A673 (cell line): ENCODE results near the gene MAGI3. TPM values are rescaled to one million over a fixed set of nuclear protein-coding genes. Genes with fewer than 3 reads are reported as not detected.

Source experiments
- BruUV-seq: library from RNA; stranded (reverse); fragments of 400-500 nt; replicated peaks from 2 replicates; lab custom pipeline; 2021; lab: Mats Ljungman, UMichigan
- CTCF ChIA-PET: fragments of 300-600 bp; sonication (Branson Sonifier 250); formaldehyde crosslinking; loops from one replicate; lab custom pipeline; 2022; ENCODE audit warnings: antibody characterized with exemption; lab: Charles Lee
- POLR2A ChIA-PET: fragments of 300-600 bp; sonication (Branson Sonifier 250); formaldehyde crosslinking; loops from one replicate; lab custom pipeline; 2022; ENCODE audit warnings: antibody characterized with exemption; ENCODE audit not compliant: low non-redundant PET; lab: Charles Lee
- DNase-seq: peaks from one replicate; pipeline ENCODE4 v3.0.0-alpha.2; 2015; ENCODE audit warnings: low spot score
- H3K27ac ChIP-seq: fragments of 200-600 bp; sonication (generic); 2 replicates; pipeline ENCODE4 v1.5.1; 2016; ENCODE audit warnings: mixed run types, low read depth, mild to moderate bottlenecking, mixed read lengths, antibody characterized with exemption, low read length; ENCODE audit not compliant: poor library complexity, severe bottlenecking
- H3K27me3 ChIP-seq: fragments of 200-600 bp; sonication (generic); replicated peaks from 2 replicates; pipeline ENCODE4 v1.6.1; 2017; ENCODE audit warnings: mixed run types, low read depth, mild to moderate bottlenecking, mixed read lengths, antibody characterized with exemption, low read length; ENCODE audit not compliant: insufficient read depth, poor library complexity
- H3K36me3 ChIP-seq: fragments of 200-600 bp; sonication (generic); 2 replicates; pipeline ENCODE4 v1.6.1; 2016; ENCODE audit warnings: mixed run types, mild to moderate bottlenecking, mixed read lengths, antibody characterized with exemption, low read length; ENCODE audit not compliant: insufficient read depth, poor library complexity, severe bottlenecking
- H3K4me1 ChIP-seq: fragments of 200-600 bp; sonication (generic); 2 replicates; pipeline ENCODE4 v1.6.1; 2017; ENCODE audit warnings: mixed run types, mild to moderate bottlenecking, mixed read lengths, antibody characterized with exemption, low read length; ENCODE audit not compliant: insufficient read depth, poor library complexity, severe bottlenecking
- H3K4me3 ChIP-seq: fragments of 200-600 bp; sonication (generic); 2 replicates; pipeline ENCODE4 v1.5.1; 2016; ENCODE audit warnings: low read depth, mixed run types, mild to moderate bottlenecking, mixed read lengths, low read length; ENCODE audit not compliant: poor library complexity, severe bottlenecking
- H3K9me3 ChIP-seq: fragments of 200-600 bp; sonication (generic); 2 replicates; pipeline ENCODE4 v1.6.1; 2016; ENCODE audit warnings: mixed run types, low read depth, mild to moderate bottlenecking, mixed read lengths, antibody characterized with exemption, low read length; ENCODE audit not compliant: poor library complexity, severe bottlenecking
- EZH2 ChIP-seq: fragments of 200-600 bp; sonication (generic); IDR thresholded peaks from 2 replicates; pipeline ENCODE4 v1.6.1; 2017; ENCODE audit warnings: borderline replicate concordance, low read depth, mild to moderate bottlenecking, mixed read lengths, antibody characterized with exemption, low read length; ENCODE audit not compliant: poor library complexity, severe bottlenecking
- intact Hi-C: fragments of 100-400 bp; cut with micrococcal nuclease; formaldehyde crosslinking; loops from one replicate; pipeline ENCODE4 v1.10.0; 2022; ENCODE audit not compliant: unreplicated experiment
- total RNA-seq: library from RNA; stranded (reverse); gene quantifications from 2 replicates; pipeline ENCODE4 v1.2.3, GENCODE V29; 2021
- TF ChIP-seq, protein P1 (sequence below): fragments of 300-800, 200-600 bp; sonication (generic); conservative IDR thresholded peaks from 2 replicates; pipeline ENCODE4 v1.5.1; 2017; ENCODE audit warnings: low read depth, mild to moderate bottlenecking, antibody characterized with exemption, low read length, moderate library complexity, mixed read lengths

MAGI3 gene
- total RNA-seq, 1 experiment from 2014 or later, result 5.1 TPM

DNA sequence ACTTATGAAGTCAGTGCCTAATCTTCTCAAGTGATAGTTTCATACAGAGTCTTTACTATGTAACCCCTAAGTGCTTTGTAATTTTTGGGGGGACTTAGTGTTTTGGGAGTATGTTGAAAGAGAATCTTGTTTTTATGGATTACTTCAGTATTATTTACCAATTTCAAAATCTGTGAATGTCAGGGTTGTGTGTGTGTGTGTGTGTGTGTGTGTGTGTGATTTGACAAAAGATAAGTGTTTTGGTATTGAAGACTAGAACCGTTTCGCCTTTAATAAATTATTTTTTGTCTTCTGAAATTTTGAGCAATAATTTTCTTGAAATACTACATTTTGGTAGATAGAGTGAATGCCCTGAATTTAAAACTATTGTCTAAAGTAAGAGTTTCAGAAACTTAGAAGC, 5.8 kb downstream of the MAGI3 start:
- intact Hi-C loops, result no loop called here
- TF ChIP-seq EZH2, result no peak
- TF ChIP-seq, protein P1, sequence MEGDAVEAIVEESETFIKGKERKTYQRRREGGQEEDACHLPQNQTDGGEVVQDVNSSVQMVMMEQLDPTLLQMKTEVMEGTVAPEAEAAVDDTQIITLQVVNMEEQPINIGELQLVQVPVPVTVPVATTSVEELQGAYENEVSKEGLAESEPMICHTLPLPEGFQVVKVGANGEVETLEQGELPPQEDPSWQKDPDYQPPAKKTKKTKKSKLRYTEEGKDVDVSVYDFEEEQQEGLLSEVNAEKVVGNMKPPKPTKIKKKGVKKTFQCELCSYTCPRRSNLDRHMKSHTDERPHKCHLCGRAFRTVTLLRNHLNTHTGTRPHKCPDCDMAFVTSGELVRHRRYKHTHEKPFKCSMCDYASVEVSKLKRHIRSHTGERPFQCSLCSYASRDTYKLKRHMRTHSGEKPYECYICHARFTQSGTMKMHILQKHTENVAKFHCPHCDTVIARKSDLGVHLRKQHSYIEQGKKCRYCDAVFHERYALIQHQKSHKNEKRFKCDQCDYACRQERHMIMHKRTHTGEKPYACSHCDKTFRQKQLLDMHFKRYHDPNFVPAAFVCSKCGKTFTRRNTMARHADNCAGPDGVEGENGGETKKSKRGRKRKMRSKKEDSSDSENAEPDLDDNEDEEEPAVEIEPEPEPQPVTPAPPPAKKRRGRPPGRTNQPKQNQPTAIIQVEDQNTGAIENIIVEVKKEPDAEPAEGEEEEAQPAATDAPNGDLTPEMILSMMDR, result no peak
- Histone ChIP-seq H3K4me1 (peaks cover 16% of the 10 kb centered on the region), H3K9me3 (no peaks in the 10 kb centered on the region), H3K36me3 (no peaks in the 10 kb centered on the region), H3K27ac (no peak overlapping the region), H3K27me3 (peaks cover 95% of the 10 kb centered on the region), H3K4me3 (no peak overlapping the region)
- ChIA-PET POLR2A (no interaction called here), CTCF (no interaction called here)
- no TSS peak for BruUV-seq
- no peak for DNase-seq

DNA sequence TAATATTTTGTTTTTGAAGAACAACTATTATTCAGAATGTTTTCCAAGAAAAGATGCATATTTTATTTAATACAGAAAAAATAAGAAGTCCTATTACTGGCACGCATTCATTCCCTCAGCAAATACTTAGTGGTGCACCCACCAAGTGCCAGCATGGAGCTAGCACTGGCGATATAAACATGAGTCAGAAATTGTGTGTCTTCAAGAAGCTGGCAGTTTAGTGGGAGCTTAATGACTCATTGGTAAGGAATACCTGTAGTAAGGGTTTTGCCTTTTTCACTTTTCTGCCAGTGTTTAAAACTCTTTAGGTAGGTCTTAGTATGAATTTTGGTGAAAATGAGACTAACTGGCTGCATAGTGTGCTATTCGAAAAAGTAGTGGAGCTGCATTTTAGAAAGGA, 6.3 kb downstream of the MAGI3 start:
- no peak overlapping the region for H3K27ac ChIP-seq

DNA sequence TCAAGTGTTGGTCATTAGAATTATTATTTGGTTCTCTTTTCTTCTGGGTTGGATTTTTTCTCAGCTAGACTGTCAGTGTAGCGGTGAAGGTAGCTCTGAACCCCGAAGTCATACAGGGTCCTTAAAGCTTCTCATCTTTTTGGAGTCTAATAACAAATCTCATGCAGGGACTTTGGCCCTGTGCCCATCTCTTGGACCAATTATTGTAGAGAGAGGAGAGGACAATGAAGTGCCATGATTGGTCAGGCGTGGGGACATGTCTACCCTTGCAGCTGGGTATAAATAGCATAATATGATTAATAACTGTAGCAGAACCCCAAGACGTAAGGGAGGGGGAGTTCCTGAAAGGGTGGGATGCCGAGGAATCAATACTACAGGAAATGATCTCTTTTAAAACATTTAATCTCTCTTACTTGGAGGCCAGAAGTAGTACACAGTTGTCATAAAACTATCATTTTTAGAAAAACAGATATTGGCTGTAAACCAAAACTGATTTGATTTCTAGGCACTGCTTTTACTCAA, 8.8 kb downstream of the MAGI3 start:
- peaks cover 9% of the 10 kb centered on the region for H3K4me1 ChIP-seq
- TF ChIP-seq EZH2, result no peak
- TF ChIP-seq, protein P1, result no peak
- H3K27me3 ChIP-seq, result peaks cover 76% of the 10 kb centered on the region
- H3K9me3 ChIP-seq, result no peaks in the 10 kb centered on the region
- no TSS peak for BruUV-seq
- H3K27ac ChIP-seq, result no peak overlapping the region
- ChIA-PET POLR2A (no interaction called here), CTCF (no interaction called here)
- H3K36me3 ChIP-seq, result no peaks in the 10 kb centered on the region
- peak; percentile 69 for DNase-seq
- intact Hi-C loops, result no loop called here
- H3K4me3 ChIP-seq, result no peak overlapping the region

More for the DNA sequence above, 6.3 kb downstream of the MAGI3 start:
- peaks cover 94% of the 10 kb centered on the region for H3K27me3 ChIP-seq
- BruUV-seq, result no TSS peak
- no peak for DNase-seq
- H3K4me1 ChIP-seq, result peaks cover 12% of the 10 kb centered on the region
- no peaks in the 10 kb centered on the region for H3K36me3 ChIP-seq
- H3K9me3 ChIP-seq, result no peaks in the 10 kb centered on the region
- H3K4me3 ChIP-seq, result no peak overlapping the region
- TF ChIP-seq, protein P1, result no peak
- no peak for TF ChIP-seq EZH2
- ChIA-PET CTCF (interaction anchor here (0.6 kb wide), 1 partner anchor 259 kb away, joined by 3 read pairs; no protein-coding TSS in a partner anchor), POLR2A (no interaction called here)
- intact Hi-C loops, result no loop called here
